Tongue (tissue), 2 donors: ENCODE results near the gene RIPK1. TPM values are rescaled to one million over a fixed set of nuclear protein-coding genes. Genes with fewer than 3 reads are reported as not detected.
"Not testable (repeated sequence)": the region's sequence is repeated elsewhere in the genome, so short reads cannot be mapped to it uniquely, and the experiment has no call there.

ENCODE experiments used
- DNase-seq: peaks from one replicate; pipeline ENCODE4 v3.0.0-alpha.2; 2015
- total RNA-seq: library from RNA; depleted of rRNA; stranded (reverse); fragments of >200 nt; gene quantifications from one replicate; pipeline ENCODE4 v1.2.3, GENCODE V29; 2014

Gene RIPK1
- total RNA-seq, 1 donor from 2014 or later: 17.8 TPM

GRCh38 chr6:3045777-3046176 is 22.5 kb upstream of the RIPK1 start:
- DNase-seq: no peak

- no peak for DNase-seq
Measured at GRCh38 chr6:3046295-3046694, 22.0 kb upstream of the RIPK1 start.

GRCh38 chr6:3048009-3048408 is 20.3 kb upstream of the RIPK1 start:
- not testable (repeated sequence) for DNase-seq

- DNase-seq: no peak
Measured at GRCh38 chr6:3052481-3053230, 15.6 kb upstream of the RIPK1 start.

GRCh38 chr6:3053231-3053508 is 15.1 kb upstream of the RIPK1 start:
- DNase-seq: no peak

GRCh38 chr6:3054229-3055157 is 13.8 kb upstream of the RIPK1 start:
- peak; percentile 84 for DNase-seq

- peak; percentile 41 for DNase-seq
Measured at GRCh38 chr6:3055158-3055499, 13.2 kb upstream of the RIPK1 start.

GRCh38 chr6:3057063-3057770 is 11.1 kb upstream of the RIPK1 start:
- no peak for DNase-seq

- DNase-seq: no peak
Measured at GRCh38 chr6:3058957-3059356, 9.3 kb upstream of the RIPK1 start.

- DNase-seq: not testable (repeated sequence)
Measured at GRCh38 chr6:3060092-3060491, 8.2 kb upstream of the RIPK1 start.

- DNase-seq: no peak
Measured at GRCh38 chr6:3061501-3061941, 6.8 kb upstream of the RIPK1 start.

GRCh38 chr6:3063340-3063732 is 5.0 kb upstream of the RIPK1 start:
- not testable (repeated sequence) for DNase-seq

GRCh38 chr6:3063733-3064700 is 4.3 kb upstream of the RIPK1 start:
- DNase-seq: peak; percentile 94

- DNase-seq: no peak
Measured at GRCh38 chr6:3071568-3071967, 3.3 kb downstream of the RIPK1 start.

- peak; percentile 35 for DNase-seq
Measured at GRCh38 chr6:3072798-3073197, 4.5 kb downstream of the RIPK1 start.

- DNase-seq: no peak
Measured at GRCh38 chr6:3073382-3073781, 5.1 kb downstream of the RIPK1 start.

GRCh38 chr6:3075772-3076113 is 7.4 kb downstream of the RIPK1 start:
- DNase-seq: no peak

- no peak for DNase-seq
Measured at GRCh38 chr6:3076320-3076719, 8.0 kb downstream of the RIPK1 start.

- DNase-seq: no peak
Measured at GRCh38 chr6:3077430-3077829, 9.1 kb downstream of the RIPK1 start.

- DNase-seq: not testable (repeated sequence)
Measured at GRCh38 chr6:3078952-3079351, 10.7 kb downstream of the RIPK1 start.

GRCh38 chr6:3079682-3080081 is 11.4 kb downstream of the RIPK1 start:
- no peak for DNase-seq

GRCh38 chr6:3081960-3082359 is 13.7 kb downstream of the RIPK1 start:
- DNase-seq: no peak
